NT2/D1 (cell line): ENCODE results near the gene PTPRQ.
"Not testable (repeated sequence)": the region's sequence is repeated elsewhere in the genome, so short reads cannot be mapped to it uniquely, and the experiment has no call there.

ENCODE experiments used
- DNase-seq: peaks from one replicate; pipeline ENCODE4 v3.0.0-alpha.2; 2011; ENCODE audit warnings: low read depth, low spot score
- H3K27me3 ChIP-seq: 2 replicates; pipeline ENCODE4 v1.6.0; 2011; ENCODE audit warnings: mild to moderate bottlenecking; ENCODE audit not compliant: insufficient read length, insufficient read depth
- H3K36me3 ChIP-seq: 2 replicates; pipeline ENCODE4 v1.6.1; 2011; ENCODE audit warnings: mild to moderate bottlenecking, low read length, mixed read lengths; ENCODE audit not compliant: insufficient read depth, insufficient read length
- H3K4me1 ChIP-seq: 2 replicates; pipeline ENCODE4 v1.5.1; 2011; ENCODE audit not compliant: insufficient read depth, insufficient read length
- H3K4me3 ChIP-seq: 2 replicates; pipeline ENCODE4 v1.5.1; 2011; ENCODE audit warnings: low read depth; ENCODE audit not compliant: insufficient read length
- H3K9ac ChIP-seq: 2 replicates; pipeline ENCODE4 v1.6.0; 2011; ENCODE audit warnings: low read depth; ENCODE audit not compliant: insufficient read length
- H3K9me3 ChIP-seq: 2 replicates; pipeline ENCODE4 v1.5.1; 2011; ENCODE audit warnings: mild to moderate bottlenecking, low read length; ENCODE audit not compliant: insufficient read depth
- SUZ12 ChIP-seq: IDR thresholded peaks from 2 replicates; pipeline ENCODE4 v1.6.1; 2011; ENCODE audit not compliant: insufficient read length, insufficient read depth; ENCODE audit errors: extremely low read depth
- YY1 ChIP-seq: IDR thresholded peaks from 2 replicates; pipeline ENCODE4 v1.6.1; 2011; ENCODE audit not compliant: insufficient read length, insufficient read depth
- ZNF274 ChIP-seq: IDR thresholded peaks from 2 replicates; pipeline ENCODE4 v1.6.1; 2011; ENCODE audit warnings: mild to moderate bottlenecking, low read depth, low read length

Gene PTPRQ

GRCh38 chr12:80641936-80642335 lies 197.9 kb downstream of the PTPRQ start:
- H3K9me3 ChIP-seq: no peaks in the 10 kb centered on the region
- H3K27me3 ChIP-seq: no peaks in the 10 kb centered on the region
- TF ChIP-seq ZNF274 (no peak), YY1 (no peak), SUZ12 (no peak)

GRCh38 chr12:80643961-80644360 lies 199.9 kb downstream of the PTPRQ start:
- no peak for DNase-seq

More at GRCh38 chr12:80641936-80642335, 197.9 kb downstream of the PTPRQ start:
- no peaks in the 10 kb centered on the region for H3K4me1 ChIP-seq
- H3K4me3 ChIP-seq: no peak overlapping the region
- no peak for DNase-seq
- no peak overlapping the region for H3K9ac ChIP-seq
- no peaks in the 10 kb centered on the region for H3K36me3 ChIP-seq

GRCh38 chr12:80648881-80649280 lies 204.8 kb downstream of the PTPRQ start:
- no peak overlapping the region for H3K9ac ChIP-seq
- H3K9me3 ChIP-seq: no peaks in the 10 kb centered on the region
- H3K27me3 ChIP-seq: no peaks in the 10 kb centered on the region
- no peaks in the 10 kb centered on the region for H3K4me1 ChIP-seq
- H3K4me3 ChIP-seq: no peak overlapping the region
- TF ChIP-seq ZNF274 (no peak), YY1 (no peak), SUZ12 (no peak)
- DNase-seq: no peak
- no peaks in the 10 kb centered on the region for H3K36me3 ChIP-seq

More at GRCh38 chr12:80643961-80644360, 199.9 kb downstream of the PTPRQ start:
- H3K36me3 ChIP-seq: no peaks in the 10 kb centered on the region
- no peaks in the 10 kb centered on the region for H3K4me1 ChIP-seq
- H3K9me3 ChIP-seq: no peaks in the 10 kb centered on the region
- no peak overlapping the region for H3K9ac ChIP-seq
- H3K4me3 ChIP-seq: no peak overlapping the region
- no peak for TF ChIP-seq YY1
- TF ChIP-seq SUZ12: no peak
- no peak for TF ChIP-seq ZNF274
- H3K27me3 ChIP-seq: no peaks in the 10 kb centered on the region

GRCh38 chr12:80655751-80656150 lies 211.7 kb downstream of the PTPRQ start:
- Histone ChIP-seq H3K9me3 (no peaks in the 10 kb centered on the region), H3K9ac (no peak overlapping the region), H3K4me3 (no peak overlapping the region), H3K27me3 (no peaks in the 10 kb centered on the region), H3K36me3 (no peaks in the 10 kb centered on the region), H3K4me1 (no peaks in the 10 kb centered on the region)
- no peak for DNase-seq
- no peak for TF ChIP-seq ZNF274
- TF ChIP-seq YY1: no peak

- Histone ChIP-seq H3K4me3 (no peak overlapping the region), H3K27me3 (no peaks in the 10 kb centered on the region), H3K4me1 (no peaks in the 10 kb centered on the region), H3K9me3 (no peaks in the 10 kb centered on the region), H3K9ac (no peak overlapping the region), H3K36me3 (no peaks in the 10 kb centered on the region)
- TF ChIP-seq ZNF274 (no peak), SUZ12 (no peak), YY1 (no peak)
- no peak for DNase-seq
Measured at GRCh38 chr12:80659512-80660063, 215.6 kb downstream of the PTPRQ start.

- DNase-seq: no peak
- no peaks in the 10 kb centered on the region for H3K27me3 ChIP-seq
- H3K4me3 ChIP-seq: no peak overlapping the region
- H3K9me3 ChIP-seq: no peaks in the 10 kb centered on the region
- TF ChIP-seq ZNF274: no peak
- no peak for TF ChIP-seq SUZ12
- TF ChIP-seq YY1: no peak
- no peaks in the 10 kb centered on the region for H3K36me3 ChIP-seq
- H3K4me1 ChIP-seq: no peaks in the 10 kb centered on the region
- no peak overlapping the region for H3K9ac ChIP-seq
Measured at GRCh38 chr12:80662586-80662985, 218.6 kb downstream of the PTPRQ start.

- TF ChIP-seq ZNF274 (no peak), YY1 (no peak), SUZ12 (no peak)
- H3K9me3 ChIP-seq: no peaks in the 10 kb centered on the region
- no peak overlapping the region for H3K4me3 ChIP-seq
- no peak overlapping the region for H3K9ac ChIP-seq
- H3K36me3 ChIP-seq: no peaks in the 10 kb centered on the region
- DNase-seq: no peak
- H3K4me1 ChIP-seq: no peaks in the 10 kb centered on the region
- H3K27me3 ChIP-seq: no peaks in the 10 kb centered on the region
Measured at GRCh38 chr12:80670214-80670613, 226.2 kb downstream of the PTPRQ start.

GRCh38 chr12:80676042-80676636 lies 232.1 kb downstream of the PTPRQ start:
- H3K36me3 ChIP-seq, DNase-seq: not testable (repeated sequence)

More at GRCh38 chr12:80676042-80676636, 232.1 kb downstream of the PTPRQ start:
- H3K27me3 ChIP-seq, H3K9me3 ChIP-seq, H3K4me3 ChIP-seq, H3K4me1 ChIP-seq, H3K9ac ChIP-seq: not testable (repeated sequence)
